Neural cell (in vitro differentiated cells): ENCODE measurements around the gene EHD4.

Experiments used
- CTCF ChIP-seq: fragments of 450-650 bp; IDR thresholded peaks from 2 replicates; pipeline ENCODE4 v1.5.1; 2014; ENCODE audit warnings: antibody characterized with exemption, mild to moderate bottlenecking, moderate library complexity; ENCODE audit not compliant: poor library complexity, severe bottlenecking
- EP300 ChIP-seq: fragments of 450-650 bp; conservative IDR thresholded peaks from 2 replicates; pipeline ENCODE4 v1.6.1; 2014; ENCODE audit warnings: antibody characterized with exemption, mild to moderate bottlenecking, moderate library complexity; ENCODE audit not compliant: poor library complexity, severe bottlenecking
- EZH2 ChIP-seq: fragments of 200-600, 300-800 bp; shearing (Covaris generic), sonication (generic); IDR thresholded peaks from 2 replicates; pipeline ENCODE4 v1.6.1; 2014; ENCODE audit warnings: antibody characterized with exemption, low read length, borderline replicate concordance, mild to moderate bottlenecking; ENCODE audit not compliant: insufficient read depth, poor library complexity, severe bottlenecking
- POLR2AphosphoS5 ChIP-seq: IDR thresholded peaks from 2 replicates; pipeline ENCODE4 v1.6.1; 2012
- RAD21 ChIP-seq: fragments of 450-650 bp; conservative IDR thresholded peaks from 2 replicates; pipeline ENCODE4 v1.6.1; 2014; ENCODE audit warnings: antibody characterized with exemption, mild to moderate bottlenecking, moderate library complexity
- REST ChIP-seq: IDR thresholded peaks from 2 replicates; pipeline ENCODE4 v1.6.1; 2012; ENCODE audit warnings: borderline replicate concordance
- SMC3 ChIP-seq: fragments of 450-650 bp; conservative IDR thresholded peaks from 2 replicates; pipeline ENCODE4 v1.6.1; 2014; ENCODE audit warnings: antibody characterized with exemption, mild to moderate bottlenecking, moderate library complexity; ENCODE audit not compliant: poor library complexity
- TAF1 ChIP-seq: IDR thresholded peaks from 2 replicates; pipeline ENCODE4 v1.6.1; 2012; ENCODE audit warnings: low read depth

DNA sequence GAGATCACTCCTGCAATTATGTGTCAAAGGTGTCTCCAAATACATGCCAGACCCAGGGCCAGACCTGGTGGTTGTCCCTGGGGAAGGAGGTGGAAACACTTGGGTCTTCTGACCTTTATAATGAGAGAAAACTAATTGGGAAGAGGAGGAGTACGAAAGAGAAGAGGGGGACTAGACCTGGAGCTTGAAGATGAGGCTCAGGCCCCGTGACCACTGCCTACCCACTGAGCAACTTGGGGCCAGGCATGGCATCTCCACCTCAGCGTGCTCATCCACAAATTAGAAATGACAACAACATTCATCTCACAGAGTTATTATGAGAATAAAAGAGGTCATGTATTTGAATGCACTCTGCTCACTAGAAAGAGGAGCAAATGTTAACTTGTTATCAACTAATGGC lies 59.1 kb downstream of the EHD4 start:
- no peak for TF ChIP-seq CTCF
- no peak for TF ChIP-seq EP300
- no peak for TF ChIP-seq POLR2AphosphoS5
- TF ChIP-seq EZH2, result no peak
- no peak for TF ChIP-seq REST
- TF ChIP-seq RAD21, result no peak
- TF ChIP-seq TAF1, result no peak
- TF ChIP-seq SMC3, result no peak
